ENCODE data around the gene PRSS12.
A peak's percentile ranks its signal among the peaks of the same experiment; 100 is the strongest.

PRSS12 gene

DNA sequence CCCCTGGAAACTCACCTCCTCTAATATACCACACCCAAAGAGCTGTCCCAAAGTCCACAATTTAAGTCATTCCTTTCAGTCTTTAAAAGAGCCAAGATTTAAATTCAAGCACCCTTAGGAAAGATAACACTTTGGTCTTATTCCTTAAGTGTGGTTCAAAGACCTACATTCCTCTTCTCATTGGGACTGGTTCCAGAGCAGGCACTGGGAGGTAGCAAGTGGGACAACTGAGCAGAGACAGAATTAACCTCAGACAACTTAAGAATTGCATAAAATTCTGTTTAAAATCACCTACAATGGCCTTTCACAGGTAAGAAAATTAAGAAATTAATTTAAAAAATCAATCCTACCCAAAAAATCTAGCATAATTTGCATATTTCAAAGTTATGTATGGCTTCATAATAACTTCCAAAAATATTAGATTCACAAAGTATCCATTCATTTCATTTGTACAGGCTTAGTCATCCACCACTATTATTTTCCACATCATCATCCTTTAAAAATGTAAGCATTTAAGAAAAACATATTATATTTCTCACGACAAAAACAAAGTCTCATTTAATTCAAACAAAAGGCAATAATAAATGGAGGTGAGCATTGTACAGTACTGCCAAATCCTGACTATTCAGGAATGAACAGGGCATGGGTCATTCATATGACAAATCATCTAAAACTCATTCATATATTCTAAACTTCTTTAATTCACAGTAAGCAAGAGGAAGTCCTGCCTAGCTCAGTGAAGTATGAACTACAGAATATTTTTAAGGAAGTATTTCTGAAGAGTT, 13.6 kb downstream of the PRSS12 start:
- DNase-seq (ENCODE audit: low read depth) = peak; percentile 23
- H3K4me3 ChIP-seq (ENCODE audit: control insufficient read depth, low read depth, low read length) = no peak overlapping the region
- TF ChIP-seq, protein P1, sequence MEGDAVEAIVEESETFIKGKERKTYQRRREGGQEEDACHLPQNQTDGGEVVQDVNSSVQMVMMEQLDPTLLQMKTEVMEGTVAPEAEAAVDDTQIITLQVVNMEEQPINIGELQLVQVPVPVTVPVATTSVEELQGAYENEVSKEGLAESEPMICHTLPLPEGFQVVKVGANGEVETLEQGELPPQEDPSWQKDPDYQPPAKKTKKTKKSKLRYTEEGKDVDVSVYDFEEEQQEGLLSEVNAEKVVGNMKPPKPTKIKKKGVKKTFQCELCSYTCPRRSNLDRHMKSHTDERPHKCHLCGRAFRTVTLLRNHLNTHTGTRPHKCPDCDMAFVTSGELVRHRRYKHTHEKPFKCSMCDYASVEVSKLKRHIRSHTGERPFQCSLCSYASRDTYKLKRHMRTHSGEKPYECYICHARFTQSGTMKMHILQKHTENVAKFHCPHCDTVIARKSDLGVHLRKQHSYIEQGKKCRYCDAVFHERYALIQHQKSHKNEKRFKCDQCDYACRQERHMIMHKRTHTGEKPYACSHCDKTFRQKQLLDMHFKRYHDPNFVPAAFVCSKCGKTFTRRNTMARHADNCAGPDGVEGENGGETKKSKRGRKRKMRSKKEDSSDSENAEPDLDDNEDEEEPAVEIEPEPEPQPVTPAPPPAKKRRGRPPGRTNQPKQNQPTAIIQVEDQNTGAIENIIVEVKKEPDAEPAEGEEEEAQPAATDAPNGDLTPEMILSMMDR (IDR thresholded peaks at IDR 0.05; ENCODE audit: control insufficient read depth, insufficient read depth, low read depth, low read length, missing control alignments) = no peak

DNA sequence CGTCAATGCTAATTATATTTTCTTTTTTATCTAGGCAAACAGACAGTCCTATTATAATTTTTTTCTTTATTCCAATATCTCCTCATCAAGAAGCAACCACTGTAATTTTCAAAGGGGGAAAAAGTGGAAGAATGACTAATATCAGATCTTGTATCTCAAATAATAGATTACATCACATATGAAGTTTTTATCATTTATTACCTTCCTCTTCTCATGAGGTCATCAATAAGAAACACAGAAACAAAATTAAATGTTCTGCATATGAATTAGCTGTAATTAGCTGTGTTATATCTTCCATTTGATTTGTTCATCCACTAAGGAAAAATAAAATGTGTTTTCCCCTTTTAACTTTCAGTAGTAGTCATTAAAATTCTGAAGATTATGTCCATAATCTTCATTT, 14.3 kb downstream of the PRSS12 start:
- TF ChIP-seq, protein P1 (IDR thresholded peaks at IDR 0.05; ENCODE audit: control insufficient read depth, insufficient read depth, low read depth, low read length, missing control alignments) = no peak
- no peak for DNase-seq (ENCODE audit: low read depth)
- no peak overlapping the region for H3K4me3 ChIP-seq (ENCODE audit: control insufficient read depth, low read depth, low read length)

DNA sequence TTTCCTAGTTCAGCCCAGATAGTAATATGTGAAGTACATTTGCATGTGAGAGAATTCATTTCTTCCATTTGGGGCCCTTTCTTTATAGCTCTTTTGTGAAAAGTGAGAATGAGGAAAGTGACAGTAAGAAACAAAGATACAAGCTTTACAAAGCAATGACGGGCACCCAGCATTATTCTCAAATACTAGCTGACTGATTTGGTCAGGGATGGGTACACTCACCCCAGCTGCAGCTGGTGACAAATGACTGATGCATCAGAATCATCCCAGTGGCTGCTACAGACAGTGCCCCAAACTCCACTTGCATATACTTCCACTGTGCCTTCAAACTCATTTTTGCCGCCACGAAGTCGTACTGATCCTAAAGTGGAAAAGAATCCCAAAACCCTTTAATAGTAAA, 14.8 kb downstream of the PRSS12 start:
- H3K4me3 ChIP-seq (ENCODE audit: control insufficient read depth, low read depth, low read length) = no peak overlapping the region
- no peak for DNase-seq (ENCODE audit: low read depth)
- TF ChIP-seq, protein P1 (IDR thresholded peaks at IDR 0.05; ENCODE audit: control insufficient read depth, insufficient read depth, low read depth, low read length, missing control alignments) = no peak

DNA sequence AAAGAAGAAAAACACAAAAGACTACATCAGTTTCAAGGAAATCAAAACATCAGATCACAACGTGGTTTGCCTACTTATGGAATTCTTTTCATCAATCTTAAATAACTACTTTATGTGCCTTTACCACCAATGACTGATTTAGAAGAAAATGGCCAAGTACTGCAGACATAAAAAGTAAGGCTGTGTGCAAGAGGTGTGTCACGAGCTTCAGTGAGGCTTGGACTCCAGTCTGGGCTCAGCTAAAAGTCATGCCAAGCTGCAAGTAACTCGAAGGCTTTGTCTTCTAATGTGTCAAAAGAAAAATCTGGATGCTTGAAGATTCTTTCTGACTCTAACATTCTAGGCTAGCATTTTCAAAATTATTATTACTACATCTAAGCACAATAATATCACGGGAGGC, 17.0 kb downstream of the PRSS12 start:
- DNase-seq (ENCODE audit: low read depth) = no peak
- H3K4me3 ChIP-seq (ENCODE audit: control insufficient read depth, low read depth, low read length) = no peak overlapping the region
- TF ChIP-seq, protein P1 (IDR thresholded peaks at IDR 0.05; ENCODE audit: control insufficient read depth, insufficient read depth, low read depth, low read length, missing control alignments) = no peak

DNA sequence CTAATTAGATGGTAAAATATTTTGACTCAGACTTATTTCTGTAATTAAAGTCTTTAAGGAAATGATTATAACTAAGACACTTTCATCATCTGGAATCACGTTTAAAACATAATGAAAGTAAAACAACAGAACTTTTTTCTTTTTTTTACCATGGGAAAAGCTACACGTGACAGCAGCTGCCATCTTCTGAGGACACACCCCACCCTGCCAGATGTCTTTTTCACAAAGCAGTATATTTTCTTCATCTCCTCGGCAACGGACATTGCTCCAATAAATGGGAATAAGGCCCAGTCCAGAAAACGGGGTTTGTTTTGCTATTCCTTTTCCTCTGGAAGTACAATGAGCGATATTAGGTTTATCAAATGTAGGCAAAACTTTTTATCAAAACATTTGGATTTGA, 17.5 kb downstream of the PRSS12 start:
- TF ChIP-seq, protein P1 (IDR thresholded peaks at IDR 0.05; ENCODE audit: control insufficient read depth, insufficient read depth, low read depth, low read length, missing control alignments) = no peak
- H3K4me3 ChIP-seq (ENCODE audit: control insufficient read depth, low read depth, low read length) = no peak overlapping the region
- DNase-seq (ENCODE audit: low read depth) = no peak

DNA sequence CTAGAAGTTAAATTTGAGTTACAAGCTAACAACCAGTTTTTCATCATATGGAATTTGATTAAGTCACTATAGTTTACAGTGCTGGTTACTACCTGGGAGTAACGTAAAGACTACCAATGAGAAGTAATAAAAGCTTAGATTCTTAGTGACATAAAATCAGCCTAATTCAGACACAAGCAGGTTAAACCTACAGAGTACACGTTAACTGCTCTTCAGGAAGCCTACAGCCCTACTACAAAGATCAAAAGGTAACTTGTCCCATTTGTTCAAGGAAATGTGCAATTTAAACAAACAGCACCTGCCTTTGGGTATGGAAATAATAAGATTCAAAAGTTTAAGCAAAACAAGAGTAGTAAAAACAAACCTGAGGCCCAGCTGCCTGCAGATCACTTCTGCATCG, 21.5 kb downstream of the PRSS12 start:
- DNase-seq (ENCODE audit: low read depth) = no peak
- TF ChIP-seq, protein P1 (IDR thresholded peaks at IDR 0.05; ENCODE audit: control insufficient read depth, insufficient read depth, low read depth, low read length, missing control alignments) = no peak
- H3K4me3 ChIP-seq (ENCODE audit: control insufficient read depth, low read depth, low read length) = no peak overlapping the region
